Left ventricle myocardium inferior (tissue), 1 donor: ENCODE results near the gene SHPK. TPM values are rescaled to one million over a fixed set of nuclear protein-coding genes. Genes with fewer than 3 reads are reported as not detected.

ENCODE experiments used
- DNase-seq: peaks from one replicate; pipeline ENCODE4 v3.0.0-alpha.2; 2020
- H3K27ac ChIP-seq: fragments of 200-600 bp; replicated peaks from 2 replicates; pipeline ENCODE4 v1.8.0; 2021
- H3K27me3 ChIP-seq: fragments of 200-600 bp; 2 replicates; pipeline ENCODE4 v1.8.0; 2021; ENCODE audit warnings: low read depth
- H3K36me3 ChIP-seq: fragments of 200-600 bp; 2 replicates; pipeline ENCODE4 v1.8.0; 2021
- H3K4me1 ChIP-seq: fragments of 200-600 bp; 2 replicates; pipeline ENCODE4 v1.8.0; 2021
- H3K4me3 ChIP-seq: fragments of 200-600 bp; 2 replicates; pipeline ENCODE4 v1.8.0; 2021; ENCODE audit warnings: mild to moderate bottlenecking, moderate library complexity
- H3K9me3 ChIP-seq: fragments of 200-600 bp; replicated peaks from 2 replicates; pipeline ENCODE4 v1.8.0; 2021
- intact Hi-C: fragments of 100-400 bp; cut with micrococcal nuclease; formaldehyde crosslinking; loops from one replicate; pipeline ENCODE4 v1.11.0; 2022
- total RNA-seq: library from RNA; stranded (reverse); fragmentation: NEBNext Ultra II Directional; extraction: Animal tissue kit (Norgen Biotek cat#: 25700); gene quantifications from one replicate; pipeline ENCODE4 v1.2.1, GENCODE V29; 2021
- TF ChIP-seq, protein P1 (sequence below): fragments of 200-600 bp; IDR thresholded peaks from 2 replicates; pipeline ENCODE4 v1.8.0; 2021; ENCODE audit warnings: antibody characterized with exemption, mild to moderate bottlenecking, borderline replicate concordance
- donor health status: DM: no; HTN: yes; CAD: no; lungs with severe emphysema.

Gene SHPK
- total RNA-seq, 1 donor from 2014 or later: 4.0 TPM

DNA sequence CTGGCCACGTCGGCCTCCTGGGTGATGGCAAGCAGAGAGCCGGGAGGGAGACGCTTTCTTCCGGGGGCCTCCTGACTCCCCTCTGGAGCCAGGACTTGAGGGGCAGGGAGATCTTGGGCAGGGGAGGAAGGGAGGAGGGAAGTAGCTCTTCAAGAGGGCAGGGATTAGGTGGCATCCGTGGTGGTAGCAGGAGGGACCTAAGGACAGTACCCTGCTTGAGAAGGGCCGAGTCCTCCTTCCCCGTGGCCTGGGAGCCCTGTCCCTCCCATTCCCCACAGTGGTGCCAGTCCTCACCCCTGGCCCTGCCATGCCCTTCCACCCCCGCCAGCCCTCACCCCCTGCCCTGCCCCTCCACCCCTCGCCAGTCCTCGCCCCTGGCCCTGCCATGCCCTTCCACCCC lies 19.7 kb upstream of the SHPK start:
- TF ChIP-seq, protein P1, sequence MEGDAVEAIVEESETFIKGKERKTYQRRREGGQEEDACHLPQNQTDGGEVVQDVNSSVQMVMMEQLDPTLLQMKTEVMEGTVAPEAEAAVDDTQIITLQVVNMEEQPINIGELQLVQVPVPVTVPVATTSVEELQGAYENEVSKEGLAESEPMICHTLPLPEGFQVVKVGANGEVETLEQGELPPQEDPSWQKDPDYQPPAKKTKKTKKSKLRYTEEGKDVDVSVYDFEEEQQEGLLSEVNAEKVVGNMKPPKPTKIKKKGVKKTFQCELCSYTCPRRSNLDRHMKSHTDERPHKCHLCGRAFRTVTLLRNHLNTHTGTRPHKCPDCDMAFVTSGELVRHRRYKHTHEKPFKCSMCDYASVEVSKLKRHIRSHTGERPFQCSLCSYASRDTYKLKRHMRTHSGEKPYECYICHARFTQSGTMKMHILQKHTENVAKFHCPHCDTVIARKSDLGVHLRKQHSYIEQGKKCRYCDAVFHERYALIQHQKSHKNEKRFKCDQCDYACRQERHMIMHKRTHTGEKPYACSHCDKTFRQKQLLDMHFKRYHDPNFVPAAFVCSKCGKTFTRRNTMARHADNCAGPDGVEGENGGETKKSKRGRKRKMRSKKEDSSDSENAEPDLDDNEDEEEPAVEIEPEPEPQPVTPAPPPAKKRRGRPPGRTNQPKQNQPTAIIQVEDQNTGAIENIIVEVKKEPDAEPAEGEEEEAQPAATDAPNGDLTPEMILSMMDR: no peak
- no peak overlapping the region for H3K27ac ChIP-seq
- H3K4me3 ChIP-seq: no peak overlapping the region
- H3K9me3 ChIP-seq: no peaks in the 10 kb centered on the region
- DNase-seq: no peak
- peaks cover 28% of the 10 kb centered on the region for H3K4me1 ChIP-seq
- H3K27me3 ChIP-seq: no peaks in the 10 kb centered on the region
- intact Hi-C loops: no loop called here
- no peaks in the 10 kb centered on the region for H3K36me3 ChIP-seq

- H3K27ac ChIP-seq: no peak overlapping the region
- H3K4me1 ChIP-seq: no peaks in the 10 kb centered on the region
- H3K9me3 ChIP-seq: no peaks in the 10 kb centered on the region
- TF ChIP-seq, protein P1: peak; percentile 60
- no peaks in the 10 kb centered on the region for H3K27me3 ChIP-seq
- intact Hi-C loops: no loop called here
- H3K36me3 ChIP-seq: peaks cover 56% of the 10 kb centered on the region
- peak; percentile 52 for DNase-seq
- H3K4me3 ChIP-seq: no peak overlapping the region
Observed at GRCh38 chr17:3647769-3648555, 11.9 kb upstream of the SHPK start.

DNA sequence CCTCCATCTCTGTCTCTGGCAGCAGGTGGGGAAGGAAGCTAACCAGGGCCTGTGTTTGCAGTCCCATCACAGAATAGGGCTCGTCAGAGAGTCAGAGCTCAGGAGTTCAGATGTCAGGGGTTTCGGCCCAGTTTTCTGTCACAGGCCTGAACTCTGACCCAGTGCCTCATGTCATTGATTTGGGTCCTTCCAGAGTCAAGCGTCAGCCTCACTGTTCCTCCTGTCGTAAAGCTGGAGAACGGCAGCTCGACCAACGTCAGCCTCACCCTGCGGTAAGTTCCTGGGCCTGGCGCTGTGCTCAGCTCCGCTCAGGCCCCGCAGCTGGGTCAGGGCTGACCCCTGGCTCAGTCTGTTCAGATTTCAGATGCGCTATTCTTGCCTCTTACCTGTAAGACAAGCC lies 11.2 kb upstream of the SHPK start:
- Histone ChIP-seq H3K9me3 (no peaks in the 10 kb centered on the region), H3K36me3 (peaks cover 61% of the 10 kb centered on the region), H3K27ac (no peak overlapping the region), H3K4me1 (no peaks in the 10 kb centered on the region), H3K27me3 (no peaks in the 10 kb centered on the region), H3K4me3 (no peak overlapping the region)
- intact Hi-C loops: no loop called here
- TF ChIP-seq, protein P1: no peak
- no peak for DNase-seq

- no peaks in the 10 kb centered on the region for H3K9me3 ChIP-seq
- intact Hi-C loops: no loop called here
- DNase-seq: no peak
Observed at GRCh38 chr17:3645310-3645709, 9.3 kb upstream of the SHPK start.

GRCh38 chr17:3643889-3644349 lies 7.9 kb upstream of the SHPK start:
- intact Hi-C loops: no loop called here

More at GRCh38 chr17:3645310-3645709, 9.3 kb upstream of the SHPK start:
- Histone ChIP-seq H3K4me1 (peaks cover 11% of the 10 kb centered on the region), H3K27me3 (no peaks in the 10 kb centered on the region), H3K27ac (no peak overlapping the region), H3K4me3 (no peak overlapping the region), H3K36me3 (peaks cover 61% of the 10 kb centered on the region)
- TF ChIP-seq, protein P1: no peak

More at GRCh38 chr17:3643889-3644349, 7.9 kb upstream of the SHPK start:
- TF ChIP-seq, protein P1: no peak
- Histone ChIP-seq H3K4me1 (peaks cover 19% of the 10 kb centered on the region), H3K27me3 (no peaks in the 10 kb centered on the region), H3K4me3 (no peak overlapping the region), H3K9me3 (no peaks in the 10 kb centered on the region), H3K36me3 (peaks cover 51% of the 10 kb centered on the region), H3K27ac (no peak overlapping the region)
- DNase-seq: no peak
